NCI-H1105 treated with DMSO at 0.1 percent for 48 hours (cell line): ENCODE data around the gene CDRT4.
"Not testable (repeated sequence)": the region's sequence is repeated elsewhere in the genome, so short reads cannot be mapped to it uniquely, and the experiment has no call there.

Experiments
- DNase-seq: peaks from one replicate; lab custom pipeline; 2025; lab: John Stamatoyannopoulos, UW

CDRT4 gene

DNA sequence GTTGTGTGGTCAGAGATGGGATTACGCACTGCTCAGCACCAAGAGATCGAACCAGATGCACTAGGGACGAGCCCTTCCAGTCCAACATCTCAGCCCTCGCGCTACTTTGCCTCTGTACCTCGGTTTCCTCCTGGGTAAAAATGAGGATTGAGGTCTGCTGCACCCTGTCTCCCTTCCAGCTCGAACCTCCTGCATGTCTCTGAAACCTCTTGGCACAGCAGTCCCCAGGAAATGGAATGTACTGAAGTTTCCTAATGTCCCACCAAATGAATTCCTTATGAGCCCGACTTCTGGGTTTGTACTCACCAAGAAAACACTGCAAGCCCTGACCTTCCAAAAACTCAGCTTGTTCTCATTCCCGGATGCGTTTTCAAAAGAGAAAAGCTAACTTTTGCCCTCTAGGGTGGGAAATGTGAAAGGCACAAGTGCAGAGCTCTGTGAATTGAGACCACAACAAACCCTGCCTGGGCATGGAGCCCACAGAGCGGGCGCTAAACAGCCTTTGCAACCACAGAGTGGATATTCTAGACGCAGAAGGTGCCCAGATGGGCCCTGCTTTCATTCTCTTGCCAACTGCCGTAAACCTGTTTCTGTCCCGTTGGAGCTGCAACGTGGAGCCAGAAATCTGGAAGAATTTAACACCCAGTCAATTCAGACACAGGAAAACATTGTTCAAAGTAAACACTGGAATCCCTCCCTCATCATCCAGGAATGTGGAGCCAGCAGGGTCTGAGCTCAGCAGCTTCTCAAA, 10.3 kb downstream of the CDRT4 start:
- no peak for DNase-seq

DNA sequence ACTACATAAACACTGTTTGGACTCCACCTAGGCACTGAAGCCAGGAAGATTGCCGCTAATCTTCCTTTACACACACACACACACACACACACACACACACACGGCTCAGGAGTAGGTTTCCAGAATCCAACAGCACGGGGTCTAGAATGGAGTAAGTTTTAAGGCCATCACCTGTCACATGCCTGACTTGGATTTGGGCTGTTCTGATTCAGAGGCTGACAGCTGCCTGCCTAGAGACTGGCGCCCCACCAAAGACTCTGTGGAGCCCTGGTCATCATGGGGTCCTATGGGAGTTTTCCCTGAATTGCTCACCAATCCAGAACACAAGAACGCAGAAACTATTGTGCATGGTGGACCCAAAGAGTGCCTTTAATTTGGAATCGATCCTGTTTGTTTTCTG, 10.9 kb downstream of the CDRT4 start:
- DNase-seq = no peak

DNA sequence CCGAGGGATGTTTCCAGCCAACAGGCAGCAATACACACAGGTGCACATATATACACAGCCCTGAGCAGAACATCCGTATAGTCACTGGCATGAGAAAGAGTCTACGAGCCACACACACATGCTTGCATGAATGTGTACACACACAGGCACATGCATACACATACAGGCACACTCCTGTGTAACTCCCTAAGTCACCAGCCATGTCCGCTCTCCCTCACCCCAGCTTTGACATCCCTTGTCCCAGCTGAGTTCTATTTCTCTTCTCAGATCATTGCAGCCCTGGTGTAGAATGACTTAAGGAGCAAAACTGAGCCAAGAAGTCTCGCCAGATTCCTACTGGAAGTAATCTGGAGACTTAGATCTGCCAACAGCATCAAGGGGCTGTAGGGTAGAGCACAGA, 13.1 kb downstream of the CDRT4 start:
- no peak for DNase-seq

DNA sequence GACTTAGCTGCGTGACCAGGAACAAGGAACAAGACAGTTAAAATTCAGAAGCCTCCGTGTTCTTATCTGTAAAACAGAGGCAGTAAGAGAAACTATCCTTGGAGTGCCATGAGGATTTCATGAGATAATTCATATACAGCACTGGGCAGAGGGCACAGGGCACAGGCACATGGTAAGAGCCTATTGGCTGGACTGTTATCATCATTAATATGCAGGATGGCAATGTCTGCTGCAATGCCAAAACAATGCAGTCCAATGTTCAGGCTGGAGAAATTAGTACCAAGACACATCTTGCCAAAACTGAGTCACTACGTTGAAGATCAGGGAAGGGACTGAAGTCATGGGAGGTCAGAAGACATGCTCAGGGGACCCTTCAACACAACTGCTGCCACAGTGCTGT, 13.6 kb downstream of the CDRT4 start:
- DNase-seq = no peak

DNA sequence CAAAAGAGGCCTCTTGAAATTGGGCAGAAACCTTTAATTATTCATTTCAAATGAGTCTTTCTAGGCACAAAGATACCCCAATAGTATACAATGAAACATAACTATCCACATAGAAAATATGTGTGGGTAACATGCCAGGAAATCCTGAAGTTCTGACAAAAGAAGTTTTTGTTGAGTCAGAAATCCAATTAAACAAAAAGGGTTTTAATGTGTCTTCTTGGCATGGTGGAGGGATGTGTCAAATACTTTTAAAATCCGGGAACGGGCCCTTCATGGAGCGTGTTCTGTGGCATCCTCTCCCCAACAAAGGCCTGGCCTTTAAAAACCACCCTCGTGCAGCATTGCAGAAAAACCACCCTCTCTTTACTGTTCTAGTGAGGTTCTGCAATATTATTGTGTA, 14.2 kb downstream of the CDRT4 start:
- DNase-seq = no peak

DNA sequence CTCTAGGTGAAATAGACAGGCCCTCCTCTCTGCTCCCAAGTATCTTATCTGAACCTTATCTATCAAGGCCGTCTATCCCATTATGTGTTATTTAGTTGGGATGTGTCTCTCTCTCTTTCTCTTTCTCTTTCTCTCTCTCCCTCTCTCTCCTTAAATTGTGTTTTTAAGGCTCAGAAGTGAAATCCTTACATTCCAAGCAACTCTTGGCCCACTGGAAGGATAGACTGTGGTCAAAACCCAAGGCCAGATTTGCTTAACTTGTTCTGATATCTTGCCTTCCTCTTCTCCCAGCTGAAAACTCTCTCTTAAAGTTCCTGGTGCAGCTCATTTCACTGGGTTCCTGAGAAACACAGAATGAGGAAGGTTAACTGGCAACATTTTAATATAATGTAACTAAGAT, 14.7 kb downstream of the CDRT4 start:
- no peak for DNase-seq

DNA sequence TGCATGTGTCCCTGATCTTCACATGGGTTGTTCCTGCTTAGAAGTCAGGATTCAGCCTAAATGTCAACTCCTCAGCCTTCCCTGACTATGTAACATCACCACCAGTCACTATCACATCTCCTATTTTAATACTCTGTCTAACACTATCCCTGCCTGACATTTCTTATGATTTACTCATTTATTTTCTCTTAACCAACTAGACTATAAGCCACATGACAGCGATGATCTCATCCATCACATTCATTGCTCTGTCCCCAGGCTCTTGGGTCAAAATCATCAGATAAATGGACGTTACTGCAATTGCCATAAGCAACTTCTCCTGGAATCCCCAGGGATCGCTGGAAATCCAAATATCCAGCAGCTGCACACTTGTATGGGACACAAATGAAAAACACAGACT, 15.7 kb downstream of the CDRT4 start:
- no peak for DNase-seq

DNA sequence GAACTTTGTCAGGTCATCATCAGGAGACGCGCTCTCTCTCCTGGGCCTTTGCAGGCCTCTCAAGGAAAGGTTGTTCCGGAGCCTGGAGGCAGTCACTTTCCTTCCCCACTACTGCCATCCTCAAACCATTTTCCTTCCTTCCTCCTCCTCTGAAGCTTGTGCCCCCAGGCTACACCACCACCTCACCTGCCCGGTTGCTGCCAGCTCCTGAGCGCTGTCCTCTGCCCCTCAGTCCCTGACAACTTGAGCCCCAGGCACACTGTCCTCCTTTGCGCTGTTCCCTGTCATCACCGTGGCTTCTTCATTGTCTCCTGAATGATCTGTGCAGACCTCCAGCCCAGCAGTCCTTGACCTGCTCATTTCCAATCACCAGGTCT, 18.9 kb downstream of the CDRT4 start:
- DNase-seq = no peak

DNA sequence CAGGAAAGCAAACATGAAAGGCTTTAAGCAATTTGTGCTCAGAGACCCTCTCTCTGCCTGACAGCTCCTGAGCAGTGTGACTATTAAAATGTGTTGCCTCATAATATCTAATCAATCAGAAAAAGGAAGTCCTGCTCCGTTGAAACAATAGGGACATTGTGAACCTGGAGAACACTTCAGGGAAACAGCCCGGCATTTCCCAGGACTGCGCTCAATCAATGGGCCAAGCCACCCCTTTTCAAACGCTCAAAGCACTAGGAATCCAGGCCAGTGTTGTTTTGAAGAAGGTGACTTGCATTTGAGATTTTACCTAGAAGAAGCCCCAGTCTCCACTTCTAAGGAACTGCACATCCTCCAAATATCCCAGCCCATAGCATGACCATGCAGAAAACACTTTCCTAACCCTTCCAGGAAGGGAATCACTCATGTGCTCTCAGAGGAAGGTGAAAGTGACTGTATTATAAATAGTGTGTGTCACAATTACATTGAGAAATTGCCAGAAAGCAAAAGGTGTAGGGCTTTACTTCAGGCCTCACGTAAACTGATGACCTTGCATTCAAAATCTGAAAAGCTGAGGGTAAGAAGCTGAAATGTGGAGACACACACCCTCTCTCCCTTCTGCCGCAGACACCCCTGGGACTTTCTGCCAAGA, 19.4 kb downstream of the CDRT4 start:
- DNase-seq = no peak

DNA sequence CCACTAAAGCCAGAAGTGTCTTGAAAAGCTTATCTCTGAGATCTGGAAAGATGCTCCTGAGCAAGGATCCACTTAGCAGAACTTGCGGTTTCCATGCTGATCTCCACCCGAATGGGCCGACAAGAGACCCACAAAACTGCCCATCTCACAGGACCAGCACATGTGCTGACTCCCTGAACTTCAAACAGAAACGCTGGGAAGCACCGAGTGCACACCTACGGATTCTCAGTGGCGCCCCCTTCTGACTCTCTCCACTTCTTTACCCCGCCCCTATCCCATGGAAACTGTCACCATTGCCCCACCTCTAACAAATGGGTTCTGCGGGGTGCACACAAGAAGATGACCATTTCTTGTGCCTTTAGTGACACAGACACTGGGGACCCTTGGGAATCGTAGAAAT, 21.4 kb downstream of the CDRT4 start:
- DNase-seq = no peak

DNA sequence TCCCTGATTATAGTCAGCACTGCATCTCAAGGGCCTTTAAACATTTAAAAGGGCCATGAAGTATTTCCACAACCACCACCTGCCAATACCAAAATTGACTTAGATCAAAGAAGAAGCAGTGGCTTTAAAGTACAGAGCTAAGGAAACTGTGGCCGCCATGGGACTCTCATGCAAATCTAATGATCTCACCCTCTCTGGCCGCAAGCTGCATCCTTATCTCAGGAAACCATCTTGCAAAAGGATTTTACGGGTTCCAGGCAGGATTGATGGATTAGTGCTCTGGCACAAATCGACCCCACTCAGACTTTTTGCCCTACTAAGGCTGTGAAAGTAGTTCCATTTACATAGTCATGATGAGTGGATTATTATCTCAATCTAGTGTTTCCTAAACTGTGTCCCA, 22.6 kb downstream of the CDRT4 start:
- no peak for DNase-seq

DNA sequence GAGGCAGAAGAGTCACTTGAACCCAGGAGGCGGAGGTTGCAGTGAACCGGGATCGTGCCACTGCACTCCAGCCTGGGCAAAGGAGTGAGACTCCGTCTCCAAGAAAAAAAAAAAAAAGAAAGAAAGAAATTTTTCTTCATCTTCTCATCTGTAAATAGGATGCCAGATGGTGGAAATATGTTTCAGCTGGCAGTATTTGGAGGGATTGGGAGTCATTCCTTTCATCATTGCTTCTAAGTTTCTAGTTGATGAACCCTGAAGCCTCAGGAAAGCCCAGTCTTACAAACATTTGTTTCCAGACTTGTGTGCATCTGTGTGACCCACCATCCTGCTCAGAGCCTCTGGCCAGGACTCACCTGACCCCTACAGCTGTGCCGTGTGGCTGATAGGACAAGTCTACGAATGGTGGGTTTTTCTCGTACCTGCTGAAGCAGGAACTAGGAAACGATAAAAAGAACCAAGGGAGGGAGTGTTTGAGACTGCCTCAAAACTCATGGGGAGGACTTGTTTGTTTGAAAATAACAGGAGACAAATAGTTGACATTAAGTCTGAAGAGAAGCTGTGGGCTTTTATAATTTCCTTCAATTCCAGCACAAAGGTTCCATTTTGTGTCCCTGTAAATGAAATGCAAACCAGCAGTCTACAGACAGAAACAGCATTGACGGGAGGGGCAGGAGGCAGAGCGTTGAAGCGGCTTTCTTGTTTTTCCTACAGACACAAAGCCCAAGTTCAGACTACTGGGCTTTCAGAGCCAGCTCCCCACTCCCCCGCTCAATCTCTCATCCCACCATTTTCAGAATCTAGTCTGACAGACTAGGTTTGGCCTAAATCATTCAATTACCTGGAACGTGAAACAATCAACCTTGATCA, 24.9 kb downstream of the CDRT4 start:
- DNase-seq = no peak

DNA sequence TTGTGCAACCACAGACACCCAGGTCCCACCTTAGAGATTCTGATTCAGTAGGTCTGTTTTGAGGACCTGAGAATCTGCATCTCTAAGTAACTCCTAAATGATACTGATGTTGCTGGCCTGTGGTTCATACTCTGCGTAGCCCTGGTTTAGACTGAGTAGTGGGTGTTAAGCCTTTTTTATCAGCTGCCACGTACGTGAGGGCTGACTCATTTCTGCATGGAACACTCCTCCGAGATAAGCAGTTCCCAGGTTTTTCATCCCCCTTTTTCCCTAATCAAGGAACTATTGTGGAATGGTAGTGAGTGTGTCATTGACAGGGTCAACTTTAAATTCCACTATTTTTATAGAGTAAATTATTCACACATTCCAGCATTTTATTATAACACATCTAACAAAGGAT, 26.1 kb downstream of the CDRT4 start:
- DNase-seq = no peak

DNA sequence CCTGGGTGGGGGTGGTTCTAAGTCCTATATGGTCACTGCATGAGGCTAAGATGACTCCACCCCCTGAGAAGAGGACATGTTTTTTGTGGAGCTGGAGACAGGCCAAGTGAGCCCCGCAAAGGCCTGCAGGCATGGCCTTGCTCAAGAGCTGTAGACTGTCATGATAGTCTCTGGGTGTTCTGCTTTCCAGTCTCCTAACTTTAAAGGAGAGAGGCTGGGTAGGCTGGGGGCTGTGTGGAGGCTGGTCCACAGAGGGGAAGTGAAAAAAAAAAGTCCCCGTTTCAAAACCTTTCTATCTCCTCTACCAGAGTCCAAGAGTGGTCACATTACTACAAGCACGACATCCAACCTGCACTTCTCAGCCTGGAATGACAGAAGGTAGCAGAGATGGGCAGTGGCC, 27.1 kb downstream of the CDRT4 start:
- DNase-seq = no peak

DNA sequence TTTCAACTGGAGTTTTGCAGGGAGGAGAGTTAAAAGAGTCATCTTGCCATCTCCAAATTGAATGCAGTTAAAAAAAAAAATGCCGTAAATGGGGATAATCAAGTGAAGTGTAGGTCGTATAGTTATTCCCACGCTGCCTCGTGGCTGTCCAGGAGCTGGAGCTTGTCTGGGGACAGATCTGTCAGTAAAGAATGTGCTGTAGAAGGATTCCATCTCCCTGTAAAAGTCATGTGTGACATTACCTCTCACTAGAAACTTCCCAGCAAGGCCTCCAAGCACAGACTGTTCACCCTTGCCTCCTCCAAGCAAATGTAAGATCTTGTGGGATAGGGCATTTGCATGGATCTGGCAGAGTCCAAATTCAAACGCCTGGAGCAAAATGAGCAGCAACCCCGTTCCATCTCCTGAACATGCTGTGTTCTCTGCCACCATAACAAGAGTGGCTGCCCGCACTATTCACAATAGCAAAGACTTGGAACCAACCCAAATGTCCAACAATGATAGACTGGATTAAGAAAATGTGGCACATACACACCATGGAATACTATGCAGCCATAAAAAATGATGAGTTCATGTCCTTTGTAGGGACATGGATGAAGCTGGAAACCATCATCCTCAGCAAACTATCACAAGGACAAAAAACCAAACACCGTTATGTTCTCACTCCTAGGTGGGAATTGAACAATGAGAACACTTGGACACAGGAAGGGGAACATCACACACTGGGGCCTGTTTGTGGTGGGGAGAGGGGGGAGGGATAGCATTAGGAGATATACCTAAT, 28.0 kb downstream of the CDRT4 start:
- DNase-seq = not testable (repeated sequence)

DNA sequence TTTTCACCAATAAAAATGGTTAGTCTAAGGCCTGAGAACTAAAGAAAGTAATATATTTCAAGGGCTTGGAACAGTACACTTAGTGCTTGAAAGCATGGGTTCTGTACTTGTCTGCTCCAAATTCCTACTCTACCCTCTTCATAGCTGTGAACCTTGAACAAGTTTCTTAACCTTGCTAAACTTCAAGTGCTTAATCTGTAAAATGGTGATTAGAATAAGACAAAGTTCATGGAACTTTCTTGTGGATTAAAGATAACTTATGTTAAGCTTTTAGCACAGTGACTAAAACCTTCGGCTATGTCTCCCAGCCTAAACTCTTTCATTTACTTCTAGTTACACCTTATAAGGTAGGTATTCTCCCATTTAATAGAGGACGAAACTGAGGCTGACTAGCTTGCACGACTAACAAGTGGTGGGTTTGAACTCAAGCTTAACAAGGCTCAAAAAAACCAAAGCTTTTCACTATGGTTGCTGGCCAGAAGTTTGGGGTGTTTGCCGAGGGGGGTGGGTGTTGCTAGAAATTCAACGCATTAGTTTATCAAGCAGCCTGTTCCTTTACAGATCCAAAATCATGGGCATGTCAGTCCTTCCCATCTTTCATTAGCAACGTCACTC, 28.8 kb downstream of the CDRT4 start:
- DNase-seq = no peak

DNA sequence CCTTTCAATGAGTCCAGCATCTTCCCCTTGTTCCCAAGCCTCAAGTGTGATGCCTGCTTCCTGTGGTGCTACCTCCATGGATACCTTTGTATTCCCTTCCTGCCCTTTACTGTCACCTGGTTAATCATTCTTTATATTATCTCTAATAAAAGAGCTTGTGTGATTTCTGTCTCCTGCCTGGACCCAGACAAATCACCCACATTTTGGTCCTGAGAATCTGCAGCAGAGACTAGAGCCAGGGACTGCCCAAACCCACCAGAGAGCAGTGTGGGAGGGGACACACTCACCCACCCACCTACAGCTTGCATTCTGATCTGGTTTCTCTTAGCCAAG, 30.2 kb downstream of the CDRT4 start:
- DNase-seq = no peak

DNA sequence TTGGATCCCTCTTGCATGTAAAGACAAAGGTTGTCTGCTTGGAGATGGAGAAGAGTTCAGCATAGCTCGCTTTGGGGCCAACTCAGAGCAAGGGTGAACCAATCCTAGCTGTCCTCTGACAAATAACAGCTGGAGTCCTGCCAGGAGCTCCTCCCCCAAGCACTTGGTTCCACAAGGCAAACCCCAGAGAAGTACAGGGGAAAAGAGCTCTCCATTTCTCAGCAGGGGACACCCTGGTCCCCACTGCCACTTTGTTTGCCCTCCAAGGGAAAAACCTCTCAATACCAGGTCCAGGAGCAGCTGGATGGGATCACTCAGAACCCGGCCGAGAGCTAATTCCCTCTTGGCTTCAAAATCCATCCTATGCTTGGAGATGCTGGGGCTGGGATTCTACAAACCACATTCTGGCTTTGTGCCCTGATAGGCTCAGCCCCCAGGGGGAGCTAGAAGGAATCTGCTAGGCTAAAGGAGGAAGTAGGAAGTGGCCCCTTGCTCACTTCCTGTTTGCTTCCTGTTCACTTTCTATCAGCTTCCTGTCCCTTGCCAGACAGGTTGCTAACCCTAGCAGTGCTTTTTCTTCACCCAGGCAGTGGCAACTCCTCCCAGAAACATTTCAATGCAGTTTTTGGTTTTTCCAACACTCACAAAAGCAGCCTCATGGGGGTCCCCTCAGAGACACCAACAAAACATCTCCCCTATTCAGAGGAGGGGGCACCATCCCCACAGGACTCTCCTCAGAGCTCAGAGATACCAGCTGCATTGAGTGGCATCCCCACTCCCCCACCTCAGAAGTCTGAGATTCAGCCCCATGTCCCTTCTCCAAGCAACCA, 30.7 kb downstream of the CDRT4 start:
- DNase-seq = peak; percentile 70

DNA sequence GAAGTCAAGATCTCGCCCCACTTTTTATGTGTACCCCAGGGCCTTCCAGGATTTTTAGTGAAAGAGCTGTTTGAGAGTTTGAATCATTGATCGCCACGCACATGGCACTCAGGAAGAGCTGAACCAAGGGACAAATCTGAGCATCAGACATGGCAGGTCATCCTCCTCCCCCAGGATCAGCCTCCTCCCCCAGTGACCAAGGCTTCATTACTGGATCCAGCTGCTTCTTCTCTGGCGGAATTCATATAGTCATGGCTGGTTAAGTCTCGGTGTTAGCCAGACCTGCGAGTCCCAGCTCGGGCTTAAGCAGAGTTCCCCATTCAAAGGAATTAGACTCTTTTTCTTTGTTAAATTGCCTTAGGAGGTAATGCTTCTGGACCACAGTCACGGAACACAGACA, 32.5 kb downstream of the CDRT4 start:
- no peak for DNase-seq

DNA sequence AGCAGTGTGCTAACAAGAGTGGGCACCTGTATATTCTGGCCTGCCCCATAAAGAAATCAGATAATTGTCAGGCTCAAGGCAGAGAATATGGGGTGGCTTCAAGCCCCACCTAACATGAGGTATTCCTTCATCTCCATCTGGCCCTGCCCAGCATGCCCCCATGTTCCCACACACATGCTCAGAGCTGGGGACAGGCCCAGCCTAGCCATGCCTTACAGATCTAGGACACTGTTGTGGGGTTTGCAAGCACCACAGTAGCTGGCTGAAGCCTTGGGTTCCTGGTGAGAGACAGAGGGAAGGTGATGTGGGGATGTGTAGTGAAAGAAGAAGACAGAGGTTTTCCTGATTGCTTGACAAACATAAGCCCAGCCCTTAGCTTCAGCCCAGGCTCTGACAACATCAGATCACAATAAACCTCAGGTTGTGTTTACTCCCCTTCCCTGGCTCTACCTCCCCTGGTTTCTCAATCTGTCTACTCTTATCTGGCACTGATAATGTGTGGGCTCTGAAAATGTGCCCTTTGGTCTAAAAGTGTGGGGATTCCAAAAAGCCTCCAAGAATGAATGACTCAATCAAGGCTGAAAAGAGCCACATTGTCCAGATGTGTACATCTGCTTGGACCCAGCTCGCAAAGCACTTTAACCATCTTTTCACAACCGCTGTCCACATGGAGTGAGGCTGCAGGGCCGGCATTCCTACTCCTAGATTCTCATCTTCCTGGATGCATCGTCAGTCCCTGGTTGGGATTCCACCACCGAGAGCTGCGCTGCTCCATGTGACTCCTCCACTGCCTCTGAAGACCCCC, 34.4 kb downstream of the CDRT4 start:
- no peak for DNase-seq
